Activated CD8-positive, alpha-beta memory T cell treated with anti-CD3 and anti-CD28 coated beads, Interleukin-2, amount 50 U/mL, for 1 hour (primary cell): ENCODE measurements around the gene CCDC197.

ENCODE experiments used
- DNase-seq: peaks from one replicate; pipeline ENCODE4 v3.0.0-alpha.2; 2020; ENCODE audit errors: extremely low read depth

The CCDC197 gene

GRCh38 chr14:94043111-94043755 lies 46.1 kb downstream of the CCDC197 start:
- DNase-seq, result no peak

GRCh38 chr14:94043756-94044475 lies 46.8 kb downstream of the CCDC197 start:
- no peak for DNase-seq

GRCh38 chr14:94044476-94045091 lies 47.5 kb downstream of the CCDC197 start:
- DNase-seq, result no peak

- no peak for DNase-seq
These were observed 48.0 kb downstream of the CCDC197 start for GRCh38 chr14:94045101-94045500.

GRCh38 chr14:94045563-94046345 lies 48.7 kb downstream of the CCDC197 start:
- no peak for DNase-seq

- no peak for DNase-seq
These were observed 49.7 kb downstream of the CCDC197 start for GRCh38 chr14:94046696-94047250.

GRCh38 chr14:94047581-94047980 lies 50.5 kb downstream of the CCDC197 start:
- DNase-seq, result no peak

GRCh38 chr14:94048691-94049624 lies 51.9 kb downstream of the CCDC197 start:
- no peak for DNase-seq

GRCh38 chr14:94049625-94050023 lies 52.5 kb downstream of the CCDC197 start:
- DNase-seq, result no peak

- no peak for DNase-seq
These were observed 53.3 kb downstream of the CCDC197 start for GRCh38 chr14:94050231-94050880.

- DNase-seq, result no peak
These were observed 54.0 kb downstream of the CCDC197 start for GRCh38 chr14:94051115-94051514.

- DNase-seq, result no peak
These were observed 54.7 kb downstream of the CCDC197 start for GRCh38 chr14:94051779-94052178.

- no peak for DNase-seq
These were observed 55.1 kb downstream of the CCDC197 start for GRCh38 chr14:94052199-94052598.

GRCh38 chr14:94052662-94053061 lies 55.6 kb downstream of the CCDC197 start:
- DNase-seq, result no peak

- DNase-seq, result no peak
These were observed 57.3 kb downstream of the CCDC197 start for GRCh38 chr14:94054401-94054800.

GRCh38 chr14:94054936-94055335 lies 57.8 kb downstream of the CCDC197 start:
- no peak for DNase-seq

GRCh38 chr14:94056579-94057308 lies 59.6 kb downstream of the CCDC197 start:
- DNase-seq, result no peak

- no peak for DNase-seq
These were observed 61.1 kb downstream of the CCDC197 start for GRCh38 chr14:94058128-94058673.
